NT2/D1 (cell line): ENCODE results near the gene PCDHA5.
"Not testable (repeated sequence)": the region's sequence is repeated elsewhere in the genome, so short reads cannot be mapped to it uniquely, and the experiment has no call there.

Source experiments
- SUZ12 ChIP-seq: IDR thresholded peaks from 2 replicates; pipeline ENCODE4 v1.6.1; 2011; ENCODE audit not compliant: insufficient read length, insufficient read depth; ENCODE audit errors: extremely low read depth
- YY1 ChIP-seq: IDR thresholded peaks from 2 replicates; pipeline ENCODE4 v1.6.1; 2011; ENCODE audit not compliant: insufficient read length, insufficient read depth
- ZNF274 ChIP-seq: IDR thresholded peaks from 2 replicates; pipeline ENCODE4 v1.6.1; 2011; ENCODE audit warnings: mild to moderate bottlenecking, low read depth, low read length

GRCh38 chr5:140848139-140849102, 27.0 kb downstream of the PCDHA5 start, which contains the start of gene PCDHA9:
- not testable (repeated sequence) for TF ChIP-seq YY1, ZNF274, SUZ12
